Activated CD4-positive, alpha-beta memory T cell treated with anti-CD3 and anti-CD28 coated beads for 36 hours (primary cell): ENCODE data around the gene TAF12. TPM values are rescaled to one million over a fixed set of nuclear protein-coding genes. Genes with fewer than 3 reads are reported as not detected.
"Not testable (repeated sequence)": the region's sequence is repeated elsewhere in the genome, so short reads cannot be mapped to it uniquely, and the experiment has no call there.

Source experiments
- CTCF ChIA-PET: fragments of 350-600 bp; sonication (Branson Sonifier 250); formaldehyde crosslinking; loops from one replicate; lab custom pipeline; 2021; ENCODE audit warnings: antibody characterized with exemption, inconsistent platforms; lab: Charles Lee
- POLR2A ChIA-PET: fragments of 350-600 bp; sonication (Branson Sonifier 250); formaldehyde crosslinking; loops from one replicate; lab custom pipeline; 2021; ENCODE audit warnings: antibody characterized with exemption; lab: Charles Lee
- DNase-seq: peaks from one replicate; pipeline ENCODE4 v3.0.0-alpha.2; 2020
- H3K27ac Mint-ChIP-seq: one replicate; pipeline ENCODE4 v1.8.0; 2021; ENCODE audit warnings: mixed read lengths
- H3K27me3 Mint-ChIP-seq: one replicate; pipeline ENCODE4 v1.8.0; 2021; ENCODE audit warnings: mixed read lengths
- H3K36me3 Mint-ChIP-seq: one replicate; pipeline ENCODE4 v1.8.0; 2021; ENCODE audit warnings: mixed read lengths
- H3K4me1 Mint-ChIP-seq: one replicate; pipeline ENCODE4 v1.8.0; 2021; ENCODE audit warnings: low read depth, mixed read lengths
- H3K4me3 Mint-ChIP-seq: one replicate; pipeline ENCODE4 v1.8.0; 2021; ENCODE audit warnings: mild to moderate bottlenecking, mixed read lengths
- H3K9me3 Mint-ChIP-seq: one replicate; pipeline ENCODE4 v1.8.0; 2021; ENCODE audit warnings: mixed read lengths
- intact Hi-C: fragments of 100-400 bp; cut with micrococcal nuclease; formaldehyde crosslinking; loops from one replicate; pipeline ENCODE4 v1.15.1; 2023
- total RNA-seq, 2 experiments: library from RNA; stranded (reverse); gene quantifications; one replicate each; pipeline ENCODE4 v1.2.3, GENCODE V29; 2021

Gene TAF12
- total RNA-seq, 2 experiments from 2014 or later, result 26.8 to 27.5 TPM

DNA sequence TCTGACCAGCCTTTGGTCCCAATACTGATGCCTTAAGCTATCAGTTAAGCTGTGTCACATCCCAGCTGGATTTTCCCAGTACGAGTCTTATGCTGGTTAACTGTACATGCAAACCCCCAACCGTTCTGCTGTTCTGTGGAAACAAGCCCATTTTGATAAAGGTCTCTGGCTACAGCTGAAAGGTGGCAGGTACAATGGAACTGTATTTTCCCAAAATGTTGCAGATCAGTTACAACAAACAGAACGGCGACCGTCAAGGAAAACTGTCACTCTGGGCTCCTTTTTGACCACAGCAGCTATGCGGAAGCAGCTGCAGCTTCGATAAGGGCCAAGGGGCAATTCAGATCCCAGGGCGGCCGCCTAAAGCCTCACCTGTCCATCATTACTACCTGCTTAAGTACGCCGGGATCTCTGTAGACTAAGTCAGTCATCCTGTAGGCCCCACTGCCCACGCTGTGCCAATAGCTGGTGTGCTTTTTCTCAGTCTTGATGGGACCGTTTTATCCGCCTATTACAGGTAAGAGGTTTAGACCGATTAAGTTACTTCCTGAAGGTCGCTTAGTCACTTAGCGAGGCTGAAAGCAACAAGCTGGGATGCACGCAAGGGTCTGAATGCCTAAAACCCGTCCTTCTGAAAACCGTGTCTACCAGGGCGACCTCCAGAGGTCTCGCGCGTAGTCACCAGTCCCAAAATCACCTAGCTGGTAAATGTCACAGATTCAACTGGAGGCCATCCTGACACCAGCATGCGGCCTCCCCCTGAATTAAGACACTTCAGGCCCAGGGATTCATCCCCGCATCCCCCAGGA, 61.9 kb downstream of the TAF12 start:
- peak overlapping the region; percentile 91 for H3K4me3 Mint-ChIP-seq
- intact Hi-C loops, result loop anchor here (1.0 to 5.0 kb wide), 5 partner anchors 28 to 334 kb away; partner anchors contain the start of genes RNU11, TAF12, TRNAU1AP and YTHDF2
- H3K36me3 Mint-ChIP-seq, result peaks cover 44% of the 10 kb centered on the region
- H3K27ac Mint-ChIP-seq, result peak overlapping the region; percentile 89
- no peaks in the 10 kb centered on the region for H3K9me3 Mint-ChIP-seq
- H3K4me1 Mint-ChIP-seq, result peaks cover 29% of the 10 kb centered on the region
- POLR2A ChIA-PET, result interaction anchor here (0.8 to 8.0 kb wide), 31 partner anchors 9 to 855 kb away, joined by 3 to 180 read pairs (median 6); partner anchors contain the start of genes ATP5IF1, FAM76A, GMEB1 and MED18
- DNase-seq, result peak; percentile 75
- CTCF ChIA-PET, result interaction anchor here (0.7 to 4.2 kb wide), 14 partner anchors 9 to 333 kb away, joined by 3 to 25 read pairs (median 5); partner anchors contain the start of genes TAF12, TRNAU1AP and YTHDF2
- no peaks in the 10 kb centered on the region for H3K27me3 Mint-ChIP-seq

GRCh38 chr1:28579401-28579800, 63.5 kb downstream of the TAF12 start:
- Mint-ChIP-seq H3K36me3 (peaks cover 44% of the 10 kb centered on the region), H3K9me3 (no peaks in the 10 kb centered on the region), H3K4me1 (peaks cover 29% of the 10 kb centered on the region), H3K27me3 (no peaks in the 10 kb centered on the region), H3K4me3 (peak overlapping the region; percentile 91), H3K27ac (peak overlapping the region; percentile 89)
- no peak for DNase-seq
- CTCF ChIA-PET, result interaction anchor here (0.9 to 4.2 kb wide), 3 partner anchors 26 to 64 kb away, joined by 4 to 25 read pairs (median 5); partner anchors contain the start of gene TRNAU1AP
- intact Hi-C loops, result no loop called here
- POLR2A ChIA-PET, result interaction anchor here (0.9 to 8.0 kb wide), 7 partner anchors 10 to 70 kb away, joined by 3 to 180 read pairs (median 66); partner anchors contain the start of genes RCC1, RNU11, TAF12 and TRNAU1AP

DNA sequence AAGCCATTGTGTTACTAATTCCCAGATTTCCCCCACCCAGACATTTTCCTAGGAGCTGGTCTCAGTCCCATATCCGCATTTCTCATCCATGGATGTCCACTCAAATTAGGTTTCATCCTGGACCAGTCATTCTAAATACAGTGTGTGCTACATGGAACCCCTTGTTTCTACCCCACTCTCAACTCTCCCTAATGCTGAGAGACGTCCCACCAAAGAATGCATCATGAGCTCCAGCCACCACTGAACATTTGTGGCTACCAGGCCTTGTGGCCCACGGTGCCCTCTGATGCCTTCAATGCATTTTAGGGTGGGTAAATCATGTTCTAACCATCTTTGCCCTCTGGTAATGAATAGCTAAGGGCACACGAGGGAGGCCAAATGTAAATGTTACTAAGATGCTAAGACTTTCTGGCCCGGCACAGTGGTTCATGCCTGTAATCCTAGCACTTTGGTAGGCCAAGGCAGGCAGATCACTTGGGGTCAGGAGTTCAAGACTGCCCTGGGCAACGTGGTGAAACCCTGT, 64.1 kb downstream of the TAF12 start:
- peaks cover 44% of the 10 kb centered on the region for H3K36me3 Mint-ChIP-seq
- DNase-seq, result no peak
- ChIA-PET CTCF (interaction anchor here (0.9 to 4.2 kb wide), 3 partner anchors 26 to 65 kb away, joined by 4 to 25 read pairs (median 5); partner anchors contain the start of gene TRNAU1AP), POLR2A (interaction anchor here (0.8 to 8.0 kb wide), 10 partner anchors 9 to 70 kb away, joined by 3 to 180 read pairs (median 12); partner anchors contain the start of genes RCC1, RNU11, TAF12 and TRNAU1AP)
- no peaks in the 10 kb centered on the region for H3K9me3 Mint-ChIP-seq
- peak overlapping the region; percentile 89 for H3K27ac Mint-ChIP-seq
- H3K27me3 Mint-ChIP-seq, result no peaks in the 10 kb centered on the region
- intact Hi-C loops, result loop anchor here (1.0 kb wide), 1 partner anchor 60 kb away; no protein-coding TSS in a partner anchor
- peak overlapping the region; percentile 51 for H3K4me3 Mint-ChIP-seq
- peaks cover 29% of the 10 kb centered on the region for H3K4me1 Mint-ChIP-seq

DNA sequence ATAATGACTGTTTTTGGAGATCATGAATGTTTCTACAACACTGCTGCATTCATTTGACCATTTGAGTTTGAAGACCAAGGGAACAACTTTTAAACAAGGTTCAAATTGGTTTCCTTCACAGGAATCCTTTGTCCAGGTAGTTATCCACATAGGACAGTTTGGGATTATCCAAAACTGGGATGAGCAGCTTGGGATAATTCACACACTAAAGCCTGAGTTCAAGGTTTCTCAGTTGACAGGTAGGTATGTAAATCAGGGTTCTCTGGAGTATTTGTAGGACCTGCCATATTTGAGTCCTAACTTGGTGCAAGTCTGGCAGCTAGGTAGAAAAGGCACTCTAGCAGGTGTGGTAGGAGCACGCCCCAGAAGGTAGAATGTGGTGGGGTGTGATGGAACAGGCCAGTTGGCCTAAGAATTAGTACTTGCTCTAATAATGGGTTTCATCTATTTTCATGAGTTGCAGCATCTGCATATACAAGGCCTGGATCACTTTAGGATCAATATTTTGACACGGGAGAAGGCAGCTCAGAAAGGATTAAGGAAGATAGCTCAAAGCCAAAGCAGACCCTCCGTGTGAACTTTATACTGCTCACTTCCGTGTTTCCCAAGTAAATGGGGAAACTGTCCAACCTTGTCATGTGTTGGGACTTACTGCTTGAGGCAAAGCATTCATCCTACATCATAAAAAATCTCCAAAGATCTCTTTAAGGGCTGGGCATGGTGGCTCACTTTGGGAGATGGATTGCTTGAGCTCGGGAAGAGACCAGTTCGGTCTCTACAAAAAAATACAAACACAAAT, 64.9 kb downstream of the TAF12 start:
- peaks cover 27% of the 10 kb centered on the region for H3K4me1 Mint-ChIP-seq
- no peak for DNase-seq
- H3K4me3 Mint-ChIP-seq, result no peak overlapping the region
- H3K9me3 Mint-ChIP-seq, result no peaks in the 10 kb centered on the region
- H3K27me3 Mint-ChIP-seq, result no peaks in the 10 kb centered on the region
- CTCF ChIA-PET, result interaction anchor here (0.5 to 4.2 kb wide), 4 partner anchors 8 to 169 kb away, joined by 3 to 25 read pairs (median 4); partner anchors contain the start of gene TRNAU1AP
- H3K27ac Mint-ChIP-seq, result peak overlapping the region; percentile 89
- peaks cover 44% of the 10 kb centered on the region for H3K36me3 Mint-ChIP-seq
- intact Hi-C loops, result loop anchor here (1.0 kb wide), 1 partner anchor 60 kb away; no protein-coding TSS in a partner anchor
- POLR2A ChIA-PET, result interaction anchor here (0.8 to 8.0 kb wide), 10 partner anchors 9 to 70 kb away, joined by 3 to 180 read pairs (median 12); partner anchors contain the start of genes RCC1, RNU11, TAF12 and TRNAU1AP

DNA sequence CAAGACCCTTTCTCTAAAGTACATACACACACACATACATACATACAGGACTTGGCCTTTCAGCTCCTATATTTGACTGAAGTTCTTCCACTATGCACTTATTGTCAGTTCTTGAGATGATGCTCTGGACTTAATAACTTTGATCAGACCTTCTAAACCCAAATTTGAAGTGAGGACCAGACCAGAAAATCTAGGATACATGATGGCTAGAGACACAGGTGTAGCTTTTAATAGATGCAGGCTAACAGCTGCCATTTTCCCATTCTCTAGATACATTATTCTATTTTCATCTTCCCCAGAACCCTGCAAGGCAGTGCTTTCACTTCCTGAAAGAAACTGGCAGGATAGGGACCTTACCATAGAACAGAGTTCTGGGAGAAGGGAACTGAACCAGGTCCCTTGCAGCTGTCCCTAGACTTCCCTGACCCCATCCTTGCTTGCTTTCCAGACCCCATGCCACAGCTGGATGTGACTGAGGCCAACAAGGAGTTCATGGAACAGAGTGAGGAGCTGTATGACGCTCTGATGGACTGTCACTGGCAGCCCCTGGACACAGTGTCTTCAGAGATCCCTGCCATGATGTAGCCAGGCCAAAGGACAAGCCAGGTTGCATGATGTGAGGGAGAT, 65.7 kb downstream of the TAF12 start:
- Mint-ChIP-seq H3K36me3 (peaks cover 44% of the 10 kb centered on the region), H3K4me1 (peaks cover 25% of the 10 kb centered on the region), H3K27me3 (no peaks in the 10 kb centered on the region), H3K4me3 (no peak overlapping the region), H3K9me3 (no peaks in the 10 kb centered on the region), H3K27ac (peak overlapping the region; percentile 89)
- CTCF ChIA-PET, result interaction anchor here (0.6 kb wide), 1 partner anchor 170 kb away, joined by 3 read pairs; no protein-coding TSS in a partner anchor
- intact Hi-C loops, result no loop called here
- POLR2A ChIA-PET, result interaction anchor here (0.7 to 8.0 kb wide), 6 partner anchors 10 to 71 kb away, joined by 3 to 180 read pairs (median 42); partner anchors contain the start of genes RCC1, RNU11, TAF12 and TRNAU1AP
- DNase-seq, result no peak

DNA sequence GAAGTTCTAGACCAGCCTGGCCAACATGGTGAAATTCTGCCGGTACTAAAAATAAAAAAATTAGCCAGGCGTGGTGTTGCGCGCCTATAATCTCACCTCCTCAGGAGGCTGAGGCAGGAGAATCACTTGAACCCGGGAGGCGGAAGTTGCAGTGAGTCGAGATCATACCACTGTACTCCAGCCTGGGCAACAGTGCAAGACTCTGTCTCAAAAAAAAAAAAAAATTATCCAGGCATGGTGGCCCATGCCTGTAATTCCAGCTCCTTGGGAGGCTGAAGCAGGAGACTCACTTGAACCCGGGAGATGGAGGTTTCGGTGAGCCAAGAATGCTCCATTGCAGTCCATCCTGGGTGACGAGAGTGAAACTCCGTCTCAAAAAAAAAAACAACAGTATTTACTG, 69.3 kb downstream of the TAF12 start:
- peaks cover 6% of the 10 kb centered on the region for H3K4me1 Mint-ChIP-seq
- ChIA-PET CTCF (interaction anchor here (0.7 kb wide), 1 partner anchor 30 kb away, joined by 3 read pairs; no protein-coding TSS in a partner anchor), POLR2A (interaction anchor here (0.7 to 1.0 kb wide), 2 partner anchors 10 to 75 kb away, joined by 3 read pairs; no protein-coding TSS in a partner anchor)
- no peaks in the 10 kb centered on the region for H3K27me3 Mint-ChIP-seq
- peaks cover 27% of the 10 kb centered on the region for H3K36me3 Mint-ChIP-seq
- no peak overlapping the region for H3K4me3 Mint-ChIP-seq
- intact Hi-C loops, result no loop called here
- no peaks in the 10 kb centered on the region for H3K9me3 Mint-ChIP-seq
- DNase-seq, result no peak
- H3K27ac Mint-ChIP-seq, result no peak overlapping the region

- CTCF ChIA-PET, H3K27me3 Mint-ChIP-seq, H3K27ac Mint-ChIP-seq, H3K4me1 Mint-ChIP-seq, H3K4me3 Mint-ChIP-seq, DNase-seq, intact Hi-C loops, H3K9me3 Mint-ChIP-seq: not testable (repeated sequence)
- POLR2A ChIA-PET, result interaction anchor here (0.7 to 3.3 kb wide), 2 partner anchors 9 to 76 kb away, joined by 3 to 9 read pairs; no protein-coding TSS in a partner anchor
- H3K36me3 Mint-ChIP-seq, result peaks cover 25% of the 10 kb centered on the region
These were observed 70.0 kb downstream of the TAF12 start for GRCh38 chr1:28572891-28573290.

DNA sequence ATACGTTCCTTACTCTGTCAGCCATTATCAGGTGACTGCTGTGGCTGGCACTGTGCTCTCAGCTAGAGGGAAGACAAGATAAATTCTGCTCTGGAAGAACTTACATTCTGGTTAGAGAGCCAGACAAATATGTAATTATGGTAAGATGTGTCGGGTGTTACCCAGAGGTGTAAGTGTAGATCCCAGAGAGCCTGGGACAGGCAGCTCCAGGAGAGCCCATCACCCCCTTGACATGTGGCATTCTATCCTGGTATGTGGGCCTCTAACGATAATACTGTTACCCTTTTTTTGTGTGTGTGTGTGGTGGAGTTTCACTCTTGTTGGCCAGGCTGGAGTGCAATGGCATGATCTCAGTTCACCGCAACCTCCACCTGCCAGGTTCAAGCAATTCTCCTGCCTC, 71.0 kb downstream of the TAF12 start:
- H3K27me3 Mint-ChIP-seq, result no peaks in the 10 kb centered on the region
- CTCF ChIA-PET, result interaction anchor here (0.6 kb wide), 1 partner anchor 81 kb away, joined by 3 read pairs; no protein-coding TSS in a partner anchor
- no peak overlapping the region for H3K27ac Mint-ChIP-seq
- peaks cover 22% of the 10 kb centered on the region for H3K36me3 Mint-ChIP-seq
- DNase-seq, result no peak
- no peaks in the 10 kb centered on the region for H3K4me1 Mint-ChIP-seq
- no peaks in the 10 kb centered on the region for H3K9me3 Mint-ChIP-seq
- POLR2A ChIA-PET, result interaction anchor here (0.7 to 3.3 kb wide), 3 partner anchors 8 to 18 kb away, joined by 3 to 9 read pairs (median 3); no protein-coding TSS in a partner anchor
- intact Hi-C loops, result no loop called here
- H3K4me3 Mint-ChIP-seq, result no peak overlapping the region

- H3K9me3 Mint-ChIP-seq, result no peaks in the 10 kb centered on the region
- no peak for DNase-seq
- H3K27ac Mint-ChIP-seq, result no peak overlapping the region
- intact Hi-C loops, result no loop called here
- ChIA-PET CTCF (no interaction called here), POLR2A (interaction anchor here (0.5 to 0.8 kb wide), 2 partner anchors 14 to 15 kb away, joined by 3 to 4 read pairs; partner anchors contain the start of gene TRNAU1AP)
- H3K36me3 Mint-ChIP-seq, result peaks cover 33% of the 10 kb centered on the region
- no peaks in the 10 kb centered on the region for H3K4me1 Mint-ChIP-seq
- H3K4me3 Mint-ChIP-seq, result no peak overlapping the region
- H3K27me3 Mint-ChIP-seq, result no peaks in the 10 kb centered on the region
These were observed 75.9 kb downstream of the TAF12 start for GRCh38 chr1:28566931-28567330.

DNA sequence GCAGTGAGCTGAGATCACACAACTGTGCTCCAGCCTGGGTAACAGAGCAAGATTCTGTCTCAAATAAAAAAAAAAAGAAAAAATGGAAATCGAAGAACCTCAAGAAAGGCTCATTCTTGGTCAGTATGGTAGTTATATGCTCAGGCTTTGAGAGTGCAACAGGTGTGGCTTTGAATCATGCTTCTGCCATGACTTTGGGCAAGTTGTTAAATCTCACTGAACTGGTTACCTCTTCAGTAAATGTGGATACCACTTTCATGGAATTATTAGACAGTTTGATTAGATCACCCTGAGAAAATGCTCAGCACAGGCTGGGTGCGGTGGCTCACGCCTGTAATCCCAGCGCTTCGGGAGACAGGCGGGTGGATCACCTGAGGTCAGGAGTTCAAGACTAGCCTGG, 77.1 kb downstream of the TAF12 start:
- Mint-ChIP-seq H3K4me1 (no peaks in the 10 kb centered on the region), H3K27me3 (no peaks in the 10 kb centered on the region), H3K4me3 (no peak overlapping the region), H3K27ac (no peak overlapping the region), H3K36me3 (peaks cover 35% of the 10 kb centered on the region), H3K9me3 (no peaks in the 10 kb centered on the region)
- ChIA-PET POLR2A (interaction anchor here (0.6 kb wide), 1 partner anchor 180 kb away, joined by 3 read pairs; no protein-coding TSS in a partner anchor), CTCF (no interaction called here)
- no peak for DNase-seq
- intact Hi-C loops, result no loop called here
